ENCODE results near the gene SELENOH.
"Not testable (repeated sequence)": the region's sequence is repeated elsewhere in the genome, so short reads cannot be mapped to it uniquely, and the experiment has no call there.

The SELENOH gene, protein sequence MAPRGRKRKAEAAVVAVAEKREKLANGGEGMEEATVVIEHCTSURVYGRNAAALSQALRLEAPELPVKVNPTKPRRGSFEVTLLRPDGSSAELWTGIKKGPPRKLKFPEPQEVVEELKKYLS

DNA sequence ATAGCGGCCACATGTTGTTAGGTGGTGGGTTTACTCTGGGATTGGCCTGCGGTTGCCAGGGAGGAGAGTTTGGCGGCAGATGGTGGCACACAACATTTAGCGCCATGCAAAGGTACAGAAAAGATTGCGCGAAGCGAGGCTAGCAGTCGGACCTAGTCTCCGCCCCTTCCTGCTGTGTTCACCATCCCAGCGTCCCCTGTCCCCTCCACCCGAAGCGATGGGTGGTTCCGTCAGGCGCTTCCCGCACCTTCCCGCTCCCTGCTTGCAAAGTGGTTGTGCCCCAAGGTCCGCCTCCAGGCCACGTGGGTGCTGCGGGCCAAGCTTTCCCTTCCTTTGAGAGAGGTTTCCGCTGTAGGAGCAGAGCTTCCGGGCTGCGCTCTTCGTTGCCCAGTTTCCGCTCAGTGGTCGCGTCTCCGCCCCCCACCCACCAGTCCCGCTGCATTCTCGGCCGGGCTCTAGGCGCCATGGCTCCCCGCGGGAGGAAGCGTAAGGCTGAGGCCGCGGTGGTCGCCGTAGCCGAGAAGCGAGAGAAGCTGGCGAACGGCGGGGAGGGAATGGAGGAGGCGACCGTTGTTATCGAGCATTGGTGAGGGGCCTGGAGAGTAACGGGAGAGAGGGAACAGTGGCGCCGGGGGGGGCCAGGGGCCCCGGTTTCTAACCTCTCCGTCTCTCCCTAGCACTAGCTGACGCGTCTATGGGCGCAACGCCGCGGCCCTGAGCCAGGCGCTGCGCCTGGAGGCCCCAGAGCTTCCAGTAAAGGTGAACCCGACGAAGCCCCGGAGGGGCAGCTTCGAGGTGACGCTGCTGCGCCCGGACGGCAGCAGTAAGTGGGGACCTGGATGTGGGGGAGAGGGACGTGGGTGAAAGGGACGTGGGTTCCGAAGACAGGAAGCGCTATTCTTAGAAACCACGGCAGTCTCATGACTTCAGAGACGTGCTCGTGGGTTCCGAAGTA, at the start of gene SELENOH:
Gene SELENOH (plus strand): TSS at position 360 of the 955 bp plus-strand sequence. CDS start 105 bp downstream, at position 465.
- peak; percentile 75 for DNase-seq (ENCODE audit: low read depth)

DNA sequence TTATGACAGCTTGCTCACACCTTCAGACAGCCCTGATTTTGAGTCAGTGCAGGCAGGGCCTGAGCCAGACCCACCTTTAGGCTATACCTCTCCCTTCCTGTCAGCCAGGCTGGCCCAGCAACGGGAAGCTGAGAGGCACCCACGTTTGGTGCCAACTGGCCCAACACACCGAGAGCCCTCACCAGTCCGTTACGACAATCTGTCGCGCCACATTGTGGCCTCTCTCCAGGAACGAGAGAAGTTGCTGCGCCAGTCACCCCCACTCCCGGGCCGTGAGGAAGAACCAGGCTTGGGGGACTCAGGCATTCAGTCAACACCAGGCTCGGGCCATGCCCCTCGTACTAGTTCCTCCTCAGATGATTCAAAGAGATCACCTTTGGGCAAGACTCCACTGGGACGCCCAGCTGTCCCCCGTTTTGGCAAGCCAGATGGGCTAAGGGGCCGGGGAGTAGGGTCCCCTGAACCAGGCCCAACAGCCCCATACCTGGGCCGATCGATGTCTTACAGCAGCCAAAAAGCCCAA, 42.4 kb upstream of the SELENOH start:
- DNase-seq (ENCODE audit: low read depth), result no peak

DNA sequence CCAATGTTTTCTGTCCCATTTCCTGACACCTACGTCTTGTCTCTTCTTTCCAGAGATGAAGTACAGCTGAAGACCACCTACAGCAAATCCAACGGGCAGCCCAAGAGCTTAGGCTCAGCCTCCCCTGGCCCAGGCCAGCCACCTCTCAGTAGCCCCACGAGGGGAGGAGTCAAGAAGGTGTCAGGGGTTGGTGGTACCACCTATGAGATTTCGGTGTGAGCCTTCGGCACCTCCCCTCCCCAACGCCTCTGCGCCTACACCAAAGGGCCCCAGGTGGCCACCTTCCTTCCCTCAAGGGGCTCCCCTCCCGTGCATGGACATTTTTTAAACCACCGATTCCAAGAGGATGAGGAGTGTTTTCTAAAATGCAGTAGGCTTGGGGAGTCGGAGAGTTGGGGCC, 41.5 kb upstream of the SELENOH start:
- no peak for DNase-seq (ENCODE audit: low read depth)

DNA sequence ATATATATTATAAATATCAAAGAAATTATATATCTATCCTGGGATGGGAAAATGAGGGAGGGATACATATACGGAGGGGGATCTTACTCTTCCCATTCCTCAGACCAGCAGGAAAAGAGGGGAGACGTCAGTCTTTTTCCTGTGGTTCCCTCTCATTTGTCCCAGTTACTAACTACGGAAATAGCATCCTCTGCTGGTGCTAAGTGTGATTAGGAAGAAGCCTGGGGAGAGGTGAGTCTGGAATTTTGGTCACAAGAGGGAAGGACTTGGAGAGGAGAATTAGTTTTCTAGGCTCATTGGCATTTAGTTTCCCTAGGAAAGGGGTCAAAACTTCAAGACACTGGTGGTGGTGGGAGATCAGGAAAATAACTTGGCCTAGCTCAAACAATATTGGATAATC, 40.9 kb upstream of the SELENOH start:
- DNase-seq (ENCODE audit: low read depth), result no peak

DNA sequence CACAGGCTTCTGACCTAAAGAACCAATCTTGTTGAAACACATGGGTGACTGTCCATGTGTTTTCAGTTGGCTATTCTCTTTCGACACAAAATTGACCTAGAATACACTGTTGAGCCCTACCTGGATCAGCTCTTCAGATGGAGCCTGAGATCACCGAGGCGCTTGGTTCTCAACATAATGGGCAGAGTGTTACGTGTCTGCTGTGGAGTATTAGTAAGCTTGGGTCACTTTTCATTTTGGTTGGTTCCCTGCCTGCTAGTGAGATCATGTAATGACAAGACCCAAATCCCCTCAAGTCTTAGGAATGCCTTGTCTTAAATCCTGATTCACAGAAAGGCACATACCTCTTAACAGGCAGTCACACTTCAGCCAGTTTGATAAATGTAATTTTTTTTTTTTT, 38.0 kb upstream of the SELENOH start:
- no peak for DNase-seq (ENCODE audit: low read depth)

DNA sequence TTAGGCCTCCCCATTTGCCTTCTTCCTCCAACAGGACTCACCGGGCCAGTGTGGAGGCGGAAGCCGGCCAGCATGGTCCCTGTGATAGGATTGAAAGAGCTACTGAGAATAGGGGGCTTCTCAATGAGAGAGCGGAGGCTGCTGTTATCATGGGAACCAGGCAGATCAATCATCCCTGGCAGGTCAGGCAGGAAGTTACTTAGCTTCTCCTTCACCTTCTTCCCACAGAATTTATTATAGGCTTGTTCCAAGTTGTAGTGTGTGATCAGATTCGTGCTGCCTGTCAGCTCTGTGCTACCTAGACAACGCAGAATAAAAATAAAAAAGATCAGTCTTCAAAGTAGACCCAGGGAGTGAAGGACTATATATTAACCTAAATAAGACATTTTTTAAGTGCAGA, 36.4 kb upstream of the SELENOH start:
- DNase-seq (ENCODE audit: low read depth), result no peak

DNA sequence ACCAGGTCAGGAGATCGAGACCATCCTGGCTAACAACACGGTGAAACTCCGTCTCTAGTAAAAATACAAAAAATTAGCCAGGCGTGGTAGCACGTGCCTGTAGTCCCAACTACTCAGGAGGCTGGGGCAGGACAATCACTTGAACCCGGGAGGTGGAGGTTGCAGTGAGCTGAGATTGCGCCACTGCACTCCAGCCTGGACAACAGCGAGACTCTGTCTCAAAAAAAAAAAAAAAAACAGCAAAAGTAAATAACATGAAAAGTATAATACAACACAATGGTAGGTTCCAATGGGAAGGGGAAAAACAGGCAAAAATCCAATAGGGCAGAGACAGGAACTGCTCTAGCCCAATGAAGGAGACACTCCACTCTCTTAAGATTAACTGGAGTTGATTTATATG, 35.9 kb upstream of the SELENOH start:
- not testable (repeated sequence) for DNase-seq (ENCODE audit: low read depth)

DNA sequence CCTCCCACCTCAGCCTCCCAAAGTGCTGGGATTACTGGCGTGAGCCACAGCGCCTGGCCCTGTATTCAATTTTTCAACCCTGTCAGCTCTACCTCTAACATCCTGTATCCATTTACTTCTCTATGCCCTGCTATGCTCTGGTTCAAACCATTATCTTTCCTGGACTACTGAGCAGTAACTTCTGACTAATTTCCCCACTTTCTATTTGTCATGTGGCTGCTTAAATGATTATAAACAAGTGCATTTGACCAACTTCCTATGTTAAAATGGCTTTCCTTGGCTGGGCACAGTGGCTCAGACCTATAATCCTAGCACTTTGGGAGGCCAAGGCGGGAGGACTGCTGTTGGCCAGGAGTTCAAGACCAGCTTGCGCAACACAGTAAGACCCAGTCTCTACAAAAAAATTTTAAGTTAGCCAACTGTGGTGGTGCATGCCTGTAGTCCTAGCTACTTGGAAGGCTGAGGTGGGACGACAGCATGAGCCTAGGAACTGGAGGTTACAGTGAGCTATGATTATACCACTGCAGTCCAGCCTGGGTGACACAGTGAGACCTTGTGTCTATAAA, 31.4 kb upstream of the SELENOH start:
- no peak for DNase-seq (ENCODE audit: low read depth)

DNA sequence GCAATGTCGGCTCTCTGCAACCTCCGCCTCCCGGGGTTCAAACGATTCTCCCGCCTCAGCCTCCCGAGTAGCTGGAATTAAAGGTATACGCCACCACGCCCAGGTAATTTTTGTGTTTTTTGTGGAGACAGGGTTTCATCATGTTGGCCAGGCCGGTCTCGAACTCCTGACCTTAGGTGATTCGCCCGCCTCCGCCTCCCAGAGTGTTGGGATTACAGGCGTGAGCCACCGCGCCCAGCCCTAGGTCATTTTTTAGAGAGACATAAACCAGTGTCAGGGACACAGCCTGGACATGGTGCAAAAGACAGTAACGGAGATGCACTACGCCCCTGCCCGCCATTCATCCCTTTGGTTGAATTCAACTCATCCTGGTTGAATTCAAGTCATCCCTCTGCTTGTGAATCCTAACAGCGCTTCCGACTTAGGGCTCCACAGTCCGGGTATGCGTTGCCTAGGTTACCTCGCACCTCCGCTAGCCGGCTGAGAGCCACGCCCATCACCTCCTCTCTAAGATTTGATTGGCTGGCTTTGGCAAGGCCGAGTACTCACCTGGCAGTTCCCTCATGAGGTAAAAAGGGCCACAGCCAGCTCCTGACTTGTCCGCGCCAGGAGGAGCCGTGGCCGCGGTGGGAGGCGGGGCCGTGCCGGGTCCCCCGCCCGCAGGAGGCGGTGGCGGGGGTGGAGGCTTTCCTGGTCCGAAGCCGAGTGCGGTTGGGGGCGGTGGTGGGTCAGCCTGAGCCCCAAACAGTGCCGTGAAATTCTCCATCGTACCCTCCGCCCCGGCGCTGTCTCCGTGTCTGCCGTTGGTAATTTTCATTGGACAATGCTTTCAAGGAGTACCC, 29.7 kb upstream of the SELENOH start, which contains the start of gene MED19:
Gene MED19 (minus strand): TSS at position 802 of the 842 bp plus-strand sequence. CDS start 36 bp downstream, at position 766.
- DNase-seq (ENCODE audit: low read depth), result peak; percentile 49

DNA sequence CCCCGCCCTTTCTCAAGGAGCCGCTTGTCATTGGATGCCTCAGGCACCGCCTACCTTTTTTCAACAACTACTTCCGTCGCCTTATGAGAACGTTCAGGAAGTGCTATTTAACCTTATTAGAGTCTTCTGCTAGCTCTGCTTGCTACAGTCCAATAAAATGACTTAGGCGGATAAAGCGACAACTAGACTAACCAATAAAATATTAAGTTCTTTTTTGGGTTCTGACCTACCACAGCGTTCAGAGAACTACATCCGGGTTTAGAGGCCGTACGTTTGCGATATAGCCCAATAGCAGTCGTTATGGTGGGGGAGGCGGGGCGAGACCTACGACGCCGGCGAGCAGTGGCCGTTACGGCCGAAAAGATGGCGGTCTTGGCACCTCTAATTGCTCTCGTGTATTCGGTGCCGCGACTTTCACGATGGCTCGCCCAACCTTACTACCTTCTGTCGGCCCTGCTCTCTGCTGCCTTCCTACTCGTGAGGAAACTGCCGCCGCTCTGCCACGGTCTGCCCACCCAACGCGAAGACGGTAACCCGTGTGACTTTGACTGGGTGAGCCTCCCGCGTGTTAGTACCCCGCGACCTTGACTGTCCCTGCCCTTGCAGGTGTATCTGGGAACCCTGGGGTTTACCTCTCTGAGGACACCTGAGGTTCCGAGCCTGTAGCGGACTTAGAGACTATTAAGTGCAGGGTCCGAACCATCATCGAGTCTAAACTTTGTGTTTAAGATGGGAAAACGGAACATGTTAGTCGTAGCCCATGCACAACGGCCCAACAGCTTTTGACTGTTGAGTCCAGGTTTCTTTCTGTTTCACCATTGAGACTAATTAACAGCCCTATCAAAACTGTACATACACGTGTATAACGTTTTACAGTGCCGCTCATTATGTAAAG, 28.8 kb upstream of the SELENOH start, which contains the start of gene TMX2:
Gene TMX2 (plus strand): TSS at position 338 of the 895 bp plus-strand sequence. CDS start 26 bp downstream, at position 364.
- peak; percentile 71 for DNase-seq (ENCODE audit: low read depth)

DNA sequence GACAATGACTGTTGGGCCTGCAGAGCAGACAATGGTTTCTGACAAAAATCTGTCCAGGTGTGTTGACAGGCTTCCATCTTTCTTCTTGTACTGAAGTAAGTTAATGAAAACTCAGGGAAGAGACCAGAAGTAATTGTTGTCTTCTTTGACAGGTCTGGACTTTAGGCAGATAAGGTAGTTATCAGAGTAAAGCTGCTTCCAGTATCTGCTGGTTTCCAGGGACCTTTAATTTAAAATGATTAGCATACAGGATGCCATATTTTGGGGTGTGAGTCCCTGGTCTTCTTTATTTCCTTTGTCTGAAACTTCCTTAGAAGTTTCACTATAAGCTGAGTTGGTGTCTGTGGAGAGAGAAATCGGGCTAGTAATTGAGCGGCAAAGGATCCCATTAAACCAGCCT, 27.5 kb upstream of the SELENOH start:
- no peak for DNase-seq (ENCODE audit: low read depth)

DNA sequence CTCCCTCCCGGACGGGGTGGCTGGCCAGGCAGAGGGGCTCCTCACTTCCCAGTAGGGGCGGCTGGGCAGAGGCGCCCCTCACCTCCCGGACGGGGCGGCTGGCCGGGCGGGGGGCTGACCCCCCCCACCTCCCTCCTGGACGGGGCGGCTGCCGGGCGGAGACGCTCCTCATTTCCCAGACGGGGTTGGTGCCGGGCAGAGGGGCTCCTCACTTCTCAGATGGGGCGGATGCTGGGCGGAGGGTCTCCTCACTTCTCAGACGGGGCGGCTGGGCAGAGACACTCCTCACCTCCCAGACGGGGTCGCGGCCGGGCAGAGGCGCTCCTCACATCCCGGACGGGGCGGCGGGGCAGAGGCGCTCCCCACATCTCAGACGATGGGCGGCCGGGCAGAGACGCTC, 24.6 kb upstream of the SELENOH start:
- DNase-seq (ENCODE audit: low read depth), result not testable (repeated sequence)

DNA sequence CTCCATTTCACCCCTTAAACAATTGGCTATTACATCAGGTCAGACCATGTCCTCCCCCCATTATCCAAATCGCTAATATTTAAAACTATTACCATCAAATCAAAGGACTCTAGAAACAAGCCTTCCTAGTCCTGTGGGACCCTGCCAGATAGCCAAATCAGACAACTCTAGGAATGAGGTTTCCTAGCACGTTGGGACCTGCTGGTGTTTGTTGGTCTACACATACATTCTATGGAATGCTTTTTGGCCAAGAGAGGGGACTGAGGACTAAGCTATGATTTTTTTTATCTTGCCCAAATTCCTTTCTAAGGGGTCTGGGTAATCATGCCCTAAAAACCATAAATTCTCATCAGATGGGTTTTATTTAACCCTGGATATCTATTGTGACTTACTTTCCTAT, 14.1 kb upstream of the SELENOH start:
- DNase-seq (ENCODE audit: low read depth), result no peak

DNA sequence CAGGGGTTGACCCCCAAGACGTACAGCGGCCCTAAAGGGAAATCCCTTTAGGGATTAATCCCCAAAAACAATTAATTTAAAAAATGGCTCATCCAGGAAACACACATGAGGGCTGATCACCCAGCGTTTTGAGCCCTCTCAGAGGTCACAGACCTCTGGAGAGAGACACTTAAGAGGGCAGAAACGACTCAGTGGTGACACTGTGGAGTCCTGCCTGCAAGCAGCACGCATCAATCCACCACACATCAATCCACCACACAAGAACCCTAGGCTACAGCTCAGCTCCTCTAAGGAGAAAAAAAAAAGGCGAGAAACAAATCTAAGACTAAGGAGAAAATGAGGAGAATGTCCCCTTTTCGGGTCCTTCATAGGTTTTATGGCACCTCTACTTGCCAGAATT, 12.5 kb upstream of the SELENOH start:
- DNase-seq (ENCODE audit: low read depth), result no peak

DNA sequence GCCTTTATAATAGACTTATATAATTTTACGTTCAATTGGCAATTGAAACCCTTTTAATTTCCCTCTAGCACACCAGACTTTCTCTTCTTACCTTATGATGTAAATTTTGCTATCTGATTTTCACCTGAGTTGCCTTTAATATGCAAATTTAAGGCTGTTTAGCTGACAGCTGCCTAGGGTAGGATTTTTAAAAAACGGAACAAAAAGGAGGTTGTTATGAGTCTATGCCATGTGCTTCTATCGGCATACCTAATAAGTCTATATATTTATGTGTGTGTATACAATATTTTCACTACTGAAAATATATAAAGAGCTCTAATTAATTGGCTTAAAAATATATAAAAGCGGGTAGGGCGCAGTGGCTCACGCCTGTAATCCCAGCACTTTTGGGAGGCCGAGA, 11.8 kb upstream of the SELENOH start:
- no peak for DNase-seq (ENCODE audit: low read depth)

DNA sequence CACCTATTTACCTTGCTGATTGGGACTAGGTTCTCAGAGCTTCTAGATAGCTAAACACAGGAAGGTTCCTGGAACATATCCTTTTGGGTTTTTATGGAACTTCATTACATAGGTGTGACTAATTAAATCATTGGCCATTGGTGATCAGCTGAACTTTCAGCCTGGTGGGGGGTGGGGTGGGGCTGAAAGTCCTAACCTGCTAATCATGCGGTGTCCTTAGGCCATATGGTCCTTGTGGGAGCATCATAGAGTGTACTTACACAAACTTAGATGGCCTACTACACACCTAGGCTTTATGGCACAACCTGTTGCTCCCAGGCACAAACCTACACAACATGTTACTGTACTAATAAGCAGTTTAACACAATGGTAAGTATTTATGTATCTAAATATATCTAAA, 8.6 kb upstream of the SELENOH start:
- DNase-seq (ENCODE audit: low read depth), result no peak

DNA sequence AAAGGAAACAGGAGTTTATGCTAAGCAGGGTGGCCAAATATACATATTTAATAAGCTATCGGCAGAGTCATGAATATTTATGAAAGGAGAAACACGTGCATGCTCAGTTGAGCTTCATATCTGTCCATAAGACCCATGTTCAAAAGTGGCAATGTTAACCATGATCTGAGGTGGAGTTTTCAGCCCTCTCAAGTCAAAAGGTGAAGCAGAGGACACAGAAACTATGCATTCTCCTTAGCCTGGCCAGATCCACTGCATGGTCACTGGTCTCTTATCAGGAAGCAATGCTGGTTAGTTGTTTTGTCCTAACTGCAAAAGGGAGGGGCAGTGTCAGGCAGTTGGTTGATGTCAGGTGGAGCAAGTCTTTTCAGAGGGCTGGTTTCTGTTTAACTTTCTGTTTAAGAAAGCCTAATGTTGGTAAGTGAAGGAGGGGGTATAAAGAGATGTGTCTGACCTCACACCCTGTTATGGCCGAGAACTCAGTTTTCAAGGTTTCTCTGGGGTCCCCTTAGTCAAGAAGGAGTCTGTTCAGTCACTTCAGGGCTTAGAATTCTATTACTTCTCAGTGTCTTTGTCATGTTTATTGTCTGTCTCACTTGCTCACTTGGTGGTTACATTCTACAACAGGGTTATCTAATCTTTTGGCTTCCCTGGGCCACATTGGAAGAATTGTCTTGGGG, 5.5 kb upstream of the SELENOH start:
- DNase-seq (ENCODE audit: low read depth), result no peak

DNA sequence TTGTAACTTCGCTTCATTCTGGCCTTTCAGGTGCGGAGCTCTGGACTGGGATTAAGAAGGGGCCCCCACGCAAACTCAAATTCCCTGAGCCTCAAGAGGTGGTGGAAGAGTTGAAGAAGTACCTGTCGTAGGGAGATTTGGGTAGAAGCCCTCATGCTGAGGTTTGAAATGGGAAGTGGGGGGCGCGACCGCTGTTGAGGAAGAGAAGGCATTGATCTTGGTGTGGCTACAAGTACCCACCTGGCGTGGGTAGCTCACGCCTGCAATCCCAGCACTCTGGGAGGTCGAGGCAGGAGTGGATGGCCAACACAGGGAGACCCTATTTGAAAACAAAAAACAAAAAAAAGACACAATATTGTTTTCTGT, 779 bp downstream of the SELENOH start:
- no peak for DNase-seq (ENCODE audit: low read depth)

DNA sequence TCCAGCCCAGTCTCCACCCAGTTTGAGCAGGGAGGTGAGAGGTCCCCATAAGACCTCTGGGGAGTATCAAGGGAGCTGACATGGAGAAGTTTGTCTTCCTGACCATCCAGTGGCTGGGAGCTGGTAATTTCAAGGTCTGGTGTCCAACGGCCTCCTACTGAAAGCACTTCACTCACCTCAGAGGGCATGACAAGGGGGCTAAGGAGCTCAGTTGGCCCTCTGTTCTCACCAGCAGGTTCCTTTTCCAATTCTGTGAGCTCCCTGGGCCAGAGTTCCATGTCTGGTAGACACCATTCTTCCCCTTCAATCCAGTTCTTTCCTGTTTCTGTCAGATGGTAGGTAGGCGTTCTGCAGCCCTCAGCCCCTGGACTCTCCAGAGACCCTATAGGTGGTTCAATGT, 3.1 kb downstream of the SELENOH start:
- no peak for DNase-seq (ENCODE audit: low read depth)

DNA sequence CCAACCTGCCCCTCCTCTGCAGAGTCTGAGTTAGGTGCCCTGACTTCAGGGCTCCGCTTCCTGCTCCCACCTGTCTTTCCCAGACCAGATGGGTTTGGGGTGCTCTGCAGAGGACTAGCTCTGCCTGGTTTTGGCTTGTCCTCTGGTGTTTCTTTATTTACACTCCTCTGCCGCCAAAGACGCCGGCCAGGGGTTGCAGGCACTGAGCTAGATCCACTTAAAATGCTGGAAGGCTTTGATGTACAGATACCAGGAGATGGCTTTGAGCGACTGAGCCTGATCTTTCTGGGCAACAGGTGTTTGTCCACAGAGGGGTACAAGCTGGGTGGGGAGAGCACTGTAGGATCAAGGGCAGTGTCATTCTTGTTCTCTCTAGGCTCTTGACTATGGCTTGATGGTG, 3.9 kb downstream of the SELENOH start:
- no peak for DNase-seq (ENCODE audit: low read depth)

All from stimulated activated CD8-positive, alpha-beta memory T cell treated with anti-CD3 and anti-CD28 coated beads, Interleukin-15, amount 100 ng/mL, for 24 hours (primary cell).